Stimulated activated CD4-positive, alpha-beta T cell treated with anti-CD3 and anti-CD28 coated beads, TNF-alpha, amount 100 ng/mL, for 24 hours (primary cell): ENCODE data around the gene HS3ST3A1.
A peak's percentile ranks its signal among the peaks of the same experiment; 100 is the strongest.

Source experiments
- DNase-seq, 3 experiments: peaks; one replicate each; pipeline ENCODE4 v3.0.0-alpha.2; 2020; ENCODE audit warnings: low read depth in 3 of 3

HS3ST3A1 gene

GRCh38 chr17:13601776-13602551, at the start of gene HS3ST3A1:
Gene HS3ST3A1 (minus strand): TSS chr17:13601929. CDS start chr17:13601129, 800 bp downstream.
- peak in 1 of 3 experiments; percentile 14 for DNase-seq

DNA sequence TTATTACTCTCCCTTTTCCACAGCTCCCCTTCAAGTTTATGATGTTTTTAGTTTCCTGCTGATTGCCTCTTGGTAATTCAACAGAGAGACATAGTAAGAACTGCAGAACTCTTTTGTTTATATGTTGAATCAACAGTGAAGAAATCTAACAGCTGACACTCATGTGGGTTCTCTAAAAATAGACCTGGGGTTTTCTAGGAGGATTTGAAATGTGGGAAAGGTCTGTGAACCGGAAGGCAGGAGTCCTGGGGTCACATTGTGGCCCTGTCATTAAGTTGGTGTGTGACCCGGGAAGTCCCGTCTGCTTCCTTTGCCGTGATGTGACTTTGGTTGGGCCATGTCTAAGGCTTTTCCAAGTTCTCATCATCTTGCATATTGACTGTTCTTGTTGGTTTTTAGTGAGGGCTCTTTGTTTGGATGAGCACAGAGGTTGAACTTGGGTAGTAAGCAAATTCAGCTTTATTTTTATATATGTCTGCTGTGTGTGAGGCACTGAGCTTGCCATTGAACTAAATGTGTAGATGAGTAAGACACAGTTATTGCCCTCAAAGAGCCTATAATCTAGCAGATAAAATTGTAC, 48.5 kb upstream of the HS3ST3A1 start:
- no peak for DNase-seq

DNA sequence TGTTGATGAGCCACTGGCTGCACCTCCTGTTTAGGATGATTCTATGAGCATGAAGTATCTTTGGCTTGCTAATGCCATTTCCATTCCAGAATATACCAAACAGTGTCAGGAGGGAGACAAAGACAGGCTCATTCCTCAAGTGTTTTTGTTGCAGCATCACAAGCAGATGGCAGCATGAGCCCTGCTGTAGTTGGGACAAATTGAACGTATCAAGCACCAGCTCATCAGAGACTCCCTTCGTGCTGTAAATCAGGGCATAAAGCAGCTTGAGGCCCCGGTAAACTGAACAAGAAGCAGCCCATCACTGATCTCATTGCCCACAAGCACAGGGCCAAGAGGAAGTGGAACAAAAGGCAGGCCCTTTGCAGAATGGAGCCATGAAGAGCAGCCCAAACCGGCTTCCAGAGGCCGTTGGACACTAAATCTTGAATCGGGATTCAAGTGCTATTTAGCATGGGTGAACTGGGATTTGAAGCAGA, 45.9 kb upstream of the HS3ST3A1 start:
- DNase-seq, result no peak

DNA sequence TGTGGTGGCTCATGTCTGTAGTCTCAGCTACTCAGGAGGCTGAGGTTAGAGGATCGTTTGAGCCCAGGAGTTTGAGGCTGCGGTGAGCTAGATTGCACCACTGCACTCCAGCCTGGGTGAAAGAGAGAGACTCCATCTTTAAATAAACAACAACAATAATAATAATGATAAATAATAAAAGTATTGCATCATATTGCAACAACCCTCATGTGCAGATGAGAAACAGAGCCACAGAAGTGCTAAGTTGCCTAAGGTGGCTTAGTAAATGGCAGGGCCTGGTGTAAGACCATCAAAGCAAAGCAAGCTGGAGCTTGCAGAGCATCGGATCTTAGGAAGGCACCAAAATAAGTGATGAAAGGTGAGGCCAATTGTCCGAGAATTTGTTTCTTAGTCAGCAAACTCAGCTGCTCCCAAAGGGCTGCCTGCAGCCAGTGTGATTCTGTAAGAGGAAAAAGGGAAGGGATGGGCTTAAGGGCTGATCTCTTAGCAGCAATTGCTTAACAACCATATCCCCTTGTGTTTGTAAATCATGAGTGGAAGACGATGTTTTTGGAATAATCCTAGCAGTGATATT, 45.3 kb upstream of the HS3ST3A1 start:
- DNase-seq, result no peak

DNA sequence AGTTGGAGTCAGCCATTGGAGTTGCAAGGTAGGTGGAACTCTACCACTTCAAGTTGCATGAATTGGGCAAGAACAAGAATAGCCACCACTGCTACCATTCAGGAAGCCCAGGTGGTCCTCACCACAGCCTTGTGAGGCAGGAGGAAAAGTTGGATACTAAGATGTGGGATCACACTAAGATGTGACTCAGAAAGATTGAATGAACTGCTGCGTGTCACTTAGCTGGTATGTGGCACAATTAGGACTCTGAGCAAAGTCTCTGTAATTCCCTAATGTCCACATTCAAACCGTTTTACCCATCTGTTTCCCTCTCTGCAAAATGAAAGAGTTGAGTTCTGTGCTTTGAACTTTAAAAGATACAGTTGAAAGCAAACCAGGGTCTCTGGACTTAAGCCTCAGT, 44.7 kb upstream of the HS3ST3A1 start:
- DNase-seq, result no peak

GRCh38 chr17:13643180-13643579, 41.5 kb upstream of the HS3ST3A1 start:
- DNase-seq, result no peak

GRCh38 chr17:13642188-13642587, 40.5 kb upstream of the HS3ST3A1 start:
- DNase-seq, result no peak

- no peak for DNase-seq
These were observed 38.8 kb upstream of the HS3ST3A1 start for GRCh38 chr17:13640551-13640950.

DNA sequence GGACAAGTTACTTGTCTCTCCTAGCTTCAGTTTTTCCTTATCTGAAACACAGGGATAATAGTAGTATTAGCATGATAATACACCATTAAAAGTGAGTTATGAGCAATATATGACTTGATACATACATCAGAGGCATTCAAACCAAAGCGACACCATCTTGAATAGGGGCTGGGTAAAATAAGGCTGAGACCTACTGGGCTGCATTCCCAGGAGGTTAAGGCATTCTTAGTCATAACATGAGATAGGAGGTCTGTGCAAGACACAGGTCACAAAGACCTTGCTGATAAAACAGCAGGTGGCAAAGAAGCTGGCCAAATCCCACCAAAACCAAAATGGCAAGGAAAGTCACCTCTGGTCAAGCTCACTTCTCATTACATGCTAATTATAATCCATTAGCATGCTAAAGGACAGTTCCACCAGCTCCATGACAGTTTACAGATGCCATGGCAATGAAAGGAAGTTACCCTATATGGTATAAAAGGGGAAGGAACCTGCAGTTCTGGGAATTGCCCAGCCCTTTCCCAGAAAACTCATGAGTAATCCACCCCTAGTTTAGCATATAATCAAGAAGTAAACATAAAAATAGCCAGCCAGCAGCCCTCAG, 37.2 kb upstream of the HS3ST3A1 start:
- peak in 1 of 3 experiments; percentile 0 for DNase-seq

DNA sequence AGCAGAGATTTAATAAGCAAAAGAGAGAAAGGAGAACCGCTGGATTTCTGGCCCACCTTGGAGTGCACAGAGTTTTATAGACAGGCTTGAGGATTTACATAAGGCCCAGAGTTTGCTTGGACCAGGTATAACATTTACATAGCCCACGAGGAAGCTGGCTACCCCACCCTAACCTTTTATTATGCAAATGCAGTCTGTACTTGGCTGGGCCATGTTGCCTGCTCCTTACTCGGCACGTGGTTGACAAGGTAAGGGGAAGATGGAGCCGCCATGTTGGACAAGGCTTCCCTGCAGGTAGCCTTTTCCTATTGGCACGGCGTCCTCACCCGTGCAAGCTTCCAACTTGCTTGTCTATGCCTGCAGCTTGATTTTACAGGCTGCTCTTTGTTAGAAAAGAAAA, 35.2 kb upstream of the HS3ST3A1 start:
- DNase-seq, result no peak

DNA sequence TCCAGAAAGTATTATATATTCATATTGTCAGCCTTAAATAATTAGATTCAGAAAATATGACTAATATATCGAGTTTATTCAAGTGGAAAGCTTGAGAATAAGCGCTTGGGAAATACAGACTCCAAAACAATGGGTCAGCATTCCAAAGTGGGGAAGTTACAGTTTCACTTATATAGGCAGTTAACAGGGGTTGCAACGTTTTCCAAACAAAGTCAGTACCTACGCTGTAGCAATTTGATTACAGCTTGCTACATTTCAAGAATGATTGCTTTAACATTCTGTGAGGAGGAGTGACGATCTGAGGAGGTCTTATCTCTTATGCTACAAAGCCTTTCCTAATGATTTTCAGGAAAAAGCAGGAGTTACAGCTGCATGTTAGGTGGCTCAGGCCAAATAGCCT, 34.2 kb upstream of the HS3ST3A1 start:
- DNase-seq, result no peak

DNA sequence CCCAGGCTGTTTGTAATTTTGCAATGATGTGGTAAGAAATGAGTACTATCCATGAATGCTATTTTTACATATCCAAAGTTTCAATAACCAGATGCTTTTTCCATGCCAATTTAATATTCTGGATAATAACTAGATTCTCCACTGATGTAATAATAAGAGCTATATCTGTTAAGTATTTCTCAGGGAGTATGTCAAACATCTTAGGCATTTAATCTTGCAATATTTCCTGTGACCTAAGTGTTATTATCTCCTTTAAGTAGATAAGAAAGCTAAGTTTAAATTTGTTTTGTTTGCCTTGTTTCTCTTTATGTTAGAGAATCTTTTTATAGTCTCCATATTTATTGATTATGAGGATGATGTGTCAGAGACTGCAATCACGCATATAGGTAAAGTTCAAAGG, 32.3 kb upstream of the HS3ST3A1 start:
- DNase-seq, result no peak

DNA sequence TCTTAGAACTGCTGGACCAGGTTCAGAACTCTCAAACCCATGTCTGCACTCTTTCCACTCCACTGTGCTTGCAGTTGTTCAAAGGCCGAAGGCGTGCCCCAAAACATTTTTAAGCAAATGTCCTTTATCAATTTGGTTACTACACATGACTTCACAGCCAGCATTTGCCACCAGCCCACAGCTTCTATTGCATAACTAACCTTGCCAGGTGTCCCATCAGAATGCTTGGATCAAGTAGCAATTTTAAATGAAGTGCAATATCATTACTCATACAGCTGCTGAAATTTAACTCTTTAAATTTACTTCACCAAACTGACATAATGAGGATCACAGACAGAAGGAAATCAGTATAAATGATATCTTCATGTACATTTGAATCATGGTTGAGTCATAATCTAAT, 29.8 kb upstream of the HS3ST3A1 start:
- no peak for DNase-seq

DNA sequence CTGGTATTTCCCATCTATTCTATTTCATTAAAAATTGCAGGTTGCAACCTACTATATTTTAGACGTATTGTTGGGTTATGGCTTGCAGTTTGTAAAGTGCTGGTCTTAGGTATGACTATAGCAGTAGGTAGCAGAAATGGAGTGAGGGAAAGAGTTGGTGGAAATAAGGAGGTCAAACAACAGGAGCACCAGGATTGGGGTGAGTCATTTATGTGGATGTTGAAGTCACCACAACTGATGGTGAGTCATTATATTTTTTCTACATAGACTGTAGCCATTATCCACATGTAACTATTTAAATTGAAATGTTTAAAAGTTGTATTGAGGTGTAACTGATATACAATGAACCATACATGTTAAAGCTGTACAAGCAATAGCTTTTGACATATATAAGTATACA, 25.0 kb upstream of the HS3ST3A1 start:
- no peak for DNase-seq

DNA sequence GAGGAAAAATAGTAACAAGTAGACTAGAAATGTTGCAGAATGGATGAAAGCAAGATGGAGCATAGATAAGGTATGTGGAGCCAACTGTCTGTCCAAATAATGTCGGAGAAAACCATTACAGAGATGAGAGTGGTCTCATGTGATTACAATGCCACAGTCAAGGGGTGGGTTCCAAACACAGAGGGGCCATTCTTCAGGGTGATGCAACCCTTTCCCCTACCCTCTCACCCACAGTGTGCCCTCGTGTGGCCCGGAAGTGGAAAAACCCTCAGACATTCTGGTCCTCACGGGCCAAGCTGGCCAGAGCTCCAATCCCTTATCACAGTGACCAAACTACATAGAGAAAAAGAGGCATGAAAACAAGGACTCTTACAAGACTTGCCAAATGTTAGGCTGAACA, 17.7 kb upstream of the HS3ST3A1 start:
- DNase-seq, result no peak

DNA sequence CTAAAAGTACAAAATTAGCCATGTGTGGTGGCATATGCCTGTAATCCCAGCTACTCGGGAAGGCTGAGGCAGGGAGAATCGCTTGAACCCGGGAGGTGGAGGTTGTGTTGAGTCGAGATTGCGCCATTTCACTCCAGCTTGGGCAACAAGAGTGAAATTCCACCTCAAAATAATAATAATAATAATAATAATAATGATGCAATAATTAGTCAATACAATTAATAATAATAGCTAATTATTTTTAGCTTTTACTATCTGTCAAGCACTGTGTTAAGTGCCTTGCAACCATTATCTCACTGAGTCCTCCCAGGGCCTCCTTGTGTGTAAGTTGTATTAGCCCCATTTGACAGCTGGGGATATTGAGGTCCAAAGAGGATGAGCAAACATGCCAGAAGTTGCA, 14.3 kb upstream of the HS3ST3A1 start:
- no peak for DNase-seq

DNA sequence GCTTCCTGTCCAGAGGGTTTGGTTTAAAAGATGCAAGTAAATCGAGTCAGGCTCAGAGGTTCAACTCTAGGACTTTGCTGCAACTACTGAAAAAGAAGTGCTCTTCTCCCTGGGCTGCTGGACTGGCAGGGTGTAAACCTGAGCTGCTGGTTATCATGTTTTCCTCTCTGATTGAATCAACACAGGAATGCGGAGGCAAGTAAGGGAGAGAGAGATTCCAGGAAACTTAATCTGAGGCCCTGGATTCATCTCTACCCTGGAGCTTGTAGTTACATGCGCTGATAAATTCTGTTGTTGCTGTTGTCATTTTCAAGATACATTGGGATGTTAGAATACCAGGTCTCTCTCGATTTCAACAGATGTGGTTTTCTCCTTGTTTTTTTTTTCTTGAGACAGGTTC, 8.2 kb upstream of the HS3ST3A1 start:
- DNase-seq, result no peak

DNA sequence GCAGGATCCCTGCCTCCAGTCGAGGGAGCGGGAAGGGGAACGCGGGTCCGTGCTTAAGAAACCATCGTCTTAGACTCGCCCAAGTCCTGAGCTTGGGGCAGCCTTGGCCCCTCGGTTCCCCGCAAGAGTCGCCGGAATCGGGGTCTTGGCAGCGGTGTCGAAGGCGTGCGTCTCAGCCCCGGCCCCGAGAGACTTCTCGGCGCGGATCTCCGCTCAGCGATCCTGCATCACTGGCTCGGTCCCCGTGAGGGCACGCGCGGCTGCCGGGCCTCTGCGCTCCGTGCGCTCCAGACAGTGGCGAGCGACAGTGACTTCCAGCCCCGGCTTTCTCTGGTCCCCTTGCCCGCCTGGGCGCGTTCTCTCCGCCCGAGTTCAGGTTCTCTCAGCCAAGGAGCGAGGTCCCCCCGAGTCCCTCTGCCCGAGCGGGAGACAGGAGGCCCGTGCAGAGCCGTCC, 380 bp downstream of the HS3ST3A1 start:
- no peak for DNase-seq

- DNase-seq, result no peak
These were observed 1.0 kb downstream of the HS3ST3A1 start for GRCh38 chr17:13600475-13601321.

GRCh38 chr17:13599864-13600263, 1.9 kb downstream of the HS3ST3A1 start:
- no peak for DNase-seq

DNA sequence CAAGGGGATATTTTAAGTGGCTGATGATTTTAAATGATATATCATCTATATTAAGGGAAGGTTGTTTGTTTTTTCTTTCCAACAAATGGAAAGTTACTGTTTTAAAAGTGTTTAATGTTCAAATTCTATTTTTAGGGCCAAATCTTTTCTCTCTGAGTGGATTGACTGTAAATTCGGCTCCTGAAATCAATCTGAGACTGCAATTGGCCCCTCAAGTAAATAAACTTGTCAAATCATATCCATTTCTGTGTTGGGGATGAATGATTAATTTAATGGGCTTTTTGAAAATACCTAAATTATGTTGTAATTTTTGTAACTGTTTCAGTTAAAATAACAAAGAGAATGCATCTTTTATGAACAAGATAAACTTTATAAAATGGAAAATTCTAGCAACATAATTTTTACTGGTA, 2.6 kb downstream of the HS3ST3A1 start:
- DNase-seq, result no peak
